Activated T-helper 2 cell treated with anti-CD3 and anti-CD28 coated beads, Interferon-gamma antibody, Interleukin-2, Interleukin-4, amounts not matched to agents 10 μg/mL and 5 μg/mL and 100 μg/mL, durations not matched to agents 14 hours and 24 hours and 36 hours (primary cell): ENCODE data around the gene SPOCK3. TPM values are rescaled to one million over a fixed set of nuclear protein-coding genes. Genes with fewer than 3 reads are reported as not detected.
"Not testable (repeated sequence)": the region's sequence is repeated elsewhere in the genome, so short reads cannot be mapped to it uniquely, and the experiment has no call there.

ENCODE experiments used
- DNase-seq: peaks from one replicate; pipeline ENCODE4 v3.0.0; 2021; ENCODE audit warnings: low spot score
- H3K27ac Mint-ChIP-seq: one replicate; pipeline ENCODE4 v1.8.0; 2021; ENCODE audit warnings: mixed read lengths
- H3K27me3 Mint-ChIP-seq: one replicate; pipeline ENCODE4 v1.8.0; 2021; ENCODE audit warnings: low read depth, mixed read lengths
- H3K36me3 Mint-ChIP-seq: one replicate; pipeline ENCODE4 v1.8.0; 2021; ENCODE audit warnings: low read depth, mixed read lengths
- H3K4me1 Mint-ChIP-seq: one replicate; pipeline ENCODE4 v1.8.0; 2021; ENCODE audit warnings: low read depth, mixed read lengths
- H3K4me3 Mint-ChIP-seq: one replicate; pipeline ENCODE4 v1.8.0; 2021; ENCODE audit warnings: low read depth, mild to moderate bottlenecking, moderate library complexity, mixed read lengths
- H3K9me3 Mint-ChIP-seq: one replicate; pipeline ENCODE4 v1.8.0; 2021; ENCODE audit warnings: mixed read lengths
- intact Hi-C: fragments of 100-400 bp; cut with micrococcal nuclease; formaldehyde crosslinking; loops from one replicate; pipeline ENCODE4 v1.15.1; 2023
- total RNA-seq: library from RNA; stranded (reverse); gene quantifications from 2 replicates; pipeline ENCODE4 v1.2.3, GENCODE V29; 2022

Gene SPOCK3
- total RNA-seq, 1 donor from 2014 or later = not detected

DNA sequence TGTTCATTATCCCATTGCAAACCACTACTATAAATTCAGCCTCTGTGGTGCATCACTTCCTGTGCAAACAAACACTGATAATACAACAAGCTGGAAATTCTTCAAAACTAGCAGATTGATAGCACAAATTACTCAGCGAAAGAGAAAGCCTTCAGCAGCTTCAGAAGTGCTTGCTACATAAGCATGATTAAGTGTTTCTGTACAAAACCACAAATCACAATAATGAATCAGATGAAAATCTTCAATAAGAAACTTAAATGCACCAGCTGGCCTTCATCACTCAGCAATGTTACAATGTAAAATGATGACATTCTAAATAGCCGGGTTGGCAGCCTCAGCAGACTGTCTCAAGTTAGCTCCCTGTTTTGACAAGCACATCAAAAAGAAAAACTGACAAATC, 262.2 kb downstream of the SPOCK3 start:
- intact Hi-C loops = no loop called here
- DNase-seq = no peak
- no peaks in the 10 kb centered on the region for H3K36me3 Mint-ChIP-seq
- no peak overlapping the region for H3K27ac Mint-ChIP-seq
- peaks cover 17% of the 10 kb centered on the region for H3K9me3 Mint-ChIP-seq
- no peaks in the 10 kb centered on the region for H3K4me1 Mint-ChIP-seq
- no peak overlapping the region for H3K4me3 Mint-ChIP-seq
- no peaks in the 10 kb centered on the region for H3K27me3 Mint-ChIP-seq

DNA sequence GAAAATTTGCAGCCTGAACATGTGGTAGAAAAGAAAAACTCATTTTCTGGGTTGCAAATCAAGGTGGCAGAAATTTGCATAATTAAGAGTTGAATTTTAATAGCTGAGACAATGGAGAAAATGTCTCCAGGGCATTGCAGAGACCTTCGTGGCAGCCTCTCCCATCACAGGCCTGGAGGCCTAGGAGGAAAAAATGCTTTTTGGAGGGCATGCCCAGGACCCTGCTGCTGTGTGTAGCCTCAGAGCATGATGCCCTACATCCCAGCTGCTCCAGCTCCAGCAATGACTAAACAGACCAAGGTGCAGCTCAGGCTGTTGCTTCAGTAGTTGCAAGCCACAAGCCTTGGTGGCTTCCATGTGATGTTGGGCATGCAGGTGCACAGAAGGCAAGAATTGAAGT, 266.1 kb downstream of the SPOCK3 start:
- H3K27ac Mint-ChIP-seq, H3K4me3 Mint-ChIP-seq, H3K27me3 Mint-ChIP-seq, H3K4me1 Mint-ChIP-seq, DNase-seq, H3K36me3 Mint-ChIP-seq, intact Hi-C loops: not testable (repeated sequence)
- peaks cover 17% of the 10 kb centered on the region for H3K9me3 Mint-ChIP-seq

DNA sequence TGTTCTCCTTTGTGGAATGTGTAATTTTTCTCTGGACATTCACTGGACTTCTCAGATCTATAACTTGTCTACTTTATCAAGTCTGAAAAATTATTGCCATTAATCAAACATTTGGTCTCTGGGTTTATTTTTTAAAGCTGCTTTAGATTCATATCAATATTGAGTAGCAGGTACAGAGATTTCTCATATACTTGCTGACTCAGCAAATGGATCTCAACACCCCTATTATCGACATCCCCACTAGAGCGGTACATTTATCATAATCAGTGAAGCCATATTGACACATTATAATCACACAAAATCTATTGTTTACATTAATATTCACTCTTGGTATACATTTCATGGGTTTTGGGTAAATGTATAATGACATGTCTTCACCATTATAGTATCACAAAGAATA, 268.7 kb downstream of the SPOCK3 start:
- Mint-ChIP-seq H3K9me3 (peaks cover 17% of the 10 kb centered on the region), H3K27me3 (no peaks in the 10 kb centered on the region), H3K4me1 (no peaks in the 10 kb centered on the region), H3K27ac (no peak overlapping the region), H3K4me3 (no peak overlapping the region), H3K36me3 (no peaks in the 10 kb centered on the region)
- intact Hi-C loops = no loop called here
- DNase-seq = no peak

DNA sequence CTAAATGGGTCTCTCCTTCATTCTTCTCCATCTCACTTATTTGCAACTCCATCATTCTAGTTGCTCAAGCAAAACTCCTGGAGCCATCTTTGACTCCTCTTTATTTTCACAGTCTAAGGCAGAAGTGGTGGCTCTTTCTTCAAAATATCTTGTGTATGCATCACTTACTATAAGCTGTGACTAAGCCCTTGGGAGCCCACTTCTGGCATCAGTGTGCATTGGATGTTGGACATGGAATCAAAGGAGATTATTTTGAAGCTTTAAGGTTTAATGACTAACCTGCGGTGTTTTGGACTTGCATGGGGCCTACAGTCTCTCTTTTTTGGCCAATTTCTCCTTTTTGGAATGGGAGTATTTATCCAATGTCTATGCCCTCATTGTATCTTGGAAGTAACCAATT, 276.8 kb downstream of the SPOCK3 start:
- no peaks in the 10 kb centered on the region for H3K4me1 Mint-ChIP-seq
- peaks cover 28% of the 10 kb centered on the region for H3K9me3 Mint-ChIP-seq
- no peaks in the 10 kb centered on the region for H3K36me3 Mint-ChIP-seq
- H3K27me3 Mint-ChIP-seq = no peaks in the 10 kb centered on the region
- intact Hi-C loops = no loop called here
- no peak overlapping the region for H3K27ac Mint-ChIP-seq
- no peak for DNase-seq
- H3K4me3 Mint-ChIP-seq = no peak overlapping the region

DNA sequence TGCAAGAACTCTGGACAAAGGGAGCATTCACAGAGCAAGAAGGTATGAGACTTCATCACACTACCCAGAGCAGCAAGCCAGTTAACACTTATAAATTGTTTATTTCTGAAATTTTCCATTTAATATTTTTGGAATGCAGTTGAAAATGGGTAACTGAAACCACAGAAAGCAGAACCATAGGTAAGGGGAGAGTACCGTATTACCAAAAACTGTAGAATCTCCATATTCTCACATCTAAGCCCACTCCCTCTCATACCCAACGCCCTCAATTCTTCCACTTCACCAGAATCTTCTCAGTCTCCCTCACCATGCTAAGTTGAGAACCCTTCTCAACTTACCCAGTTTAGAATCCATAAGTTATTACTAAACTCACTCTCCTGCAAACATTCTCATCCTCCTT, 277.8 kb downstream of the SPOCK3 start:
- no peaks in the 10 kb centered on the region for H3K4me1 Mint-ChIP-seq
- no peaks in the 10 kb centered on the region for H3K27me3 Mint-ChIP-seq
- DNase-seq = no peak
- H3K4me3 Mint-ChIP-seq = no peak overlapping the region
- intact Hi-C loops = no loop called here
- H3K36me3 Mint-ChIP-seq = no peaks in the 10 kb centered on the region
- H3K27ac Mint-ChIP-seq = no peak overlapping the region
- peaks cover 28% of the 10 kb centered on the region for H3K9me3 Mint-ChIP-seq

DNA sequence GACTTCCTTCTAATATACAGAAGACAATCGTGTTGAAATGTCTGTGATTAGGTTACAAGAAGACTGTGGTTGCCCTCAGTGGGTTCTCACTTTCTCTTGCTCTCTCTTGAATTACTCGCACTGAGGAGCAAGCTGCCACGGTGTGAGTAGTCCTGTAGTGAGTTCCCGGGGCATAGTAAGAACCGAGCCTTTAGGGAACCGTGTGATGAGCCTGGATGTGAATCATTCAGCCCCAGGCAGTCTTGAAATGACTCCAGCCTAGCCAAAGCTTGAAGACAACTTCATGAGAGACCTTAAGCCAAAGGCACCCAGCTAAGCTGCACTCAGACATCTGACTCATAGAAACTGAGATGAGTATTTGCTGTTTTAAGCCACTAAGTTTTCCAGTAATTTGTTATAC, 292.7 kb downstream of the SPOCK3 start:
- H3K4me1 Mint-ChIP-seq = no peaks in the 10 kb centered on the region
- no peak overlapping the region for H3K4me3 Mint-ChIP-seq

DNA sequence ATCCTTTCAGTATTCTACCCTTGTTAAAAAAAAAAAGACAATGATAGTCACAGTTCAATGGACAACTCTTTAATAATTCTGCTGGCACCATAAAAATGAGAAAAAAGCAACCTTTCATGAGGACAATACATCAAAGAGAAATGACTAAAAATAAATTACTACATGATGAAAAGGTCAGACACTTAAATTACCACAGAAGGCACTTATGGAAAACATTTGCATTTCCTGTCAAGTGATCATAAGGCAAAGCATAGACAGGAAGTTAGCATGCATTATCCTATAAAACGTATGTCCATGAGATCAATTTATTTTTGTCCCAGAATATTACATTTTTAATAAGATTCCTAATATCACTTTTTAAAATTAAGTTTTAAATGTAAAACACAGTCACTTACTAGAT, 303.8 kb downstream of the SPOCK3 start:
- intact Hi-C loops = no loop called here
- Mint-ChIP-seq H3K4me1 (no peaks in the 10 kb centered on the region), H3K36me3 (no peaks in the 10 kb centered on the region), H3K9me3 (peaks cover 4% of the 10 kb centered on the region), H3K27me3 (no peaks in the 10 kb centered on the region), H3K4me3 (no peak overlapping the region), H3K27ac (no peak overlapping the region)
- no peak for DNase-seq

More for the DNA sequence above, 292.7 kb downstream of the SPOCK3 start:
- no peak for DNase-seq
- no peak overlapping the region for H3K27ac Mint-ChIP-seq
- intact Hi-C loops = no loop called here
- H3K27me3 Mint-ChIP-seq = no peaks in the 10 kb centered on the region
- H3K36me3 Mint-ChIP-seq = no peaks in the 10 kb centered on the region
- no peaks in the 10 kb centered on the region for H3K9me3 Mint-ChIP-seq

DNA sequence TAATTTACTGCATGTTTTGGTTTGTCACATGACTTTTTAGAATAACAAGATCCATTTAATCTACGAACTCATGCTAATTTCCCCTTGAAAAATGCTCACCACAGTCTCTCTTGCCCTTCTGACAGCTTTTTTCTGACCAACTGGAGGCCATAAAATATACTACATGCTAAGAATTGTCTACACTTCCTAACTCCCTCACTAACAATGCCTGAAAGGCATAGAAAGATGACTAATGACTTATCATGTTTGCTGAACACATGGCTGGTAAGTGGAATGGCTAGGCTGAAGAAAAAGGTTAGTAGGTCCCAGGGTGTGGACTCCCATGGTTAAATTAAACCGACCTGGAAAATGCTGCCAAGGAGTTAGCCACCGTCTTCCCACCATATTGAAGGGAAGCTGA, 309.9 kb downstream of the SPOCK3 start:
- Mint-ChIP-seq H3K36me3 (no peaks in the 10 kb centered on the region), H3K4me1 (no peaks in the 10 kb centered on the region), H3K27ac (no peak overlapping the region), H3K9me3 (no peaks in the 10 kb centered on the region), H3K27me3 (no peaks in the 10 kb centered on the region), H3K4me3 (no peak overlapping the region)
- intact Hi-C loops = no loop called here
- DNase-seq = no peak

DNA sequence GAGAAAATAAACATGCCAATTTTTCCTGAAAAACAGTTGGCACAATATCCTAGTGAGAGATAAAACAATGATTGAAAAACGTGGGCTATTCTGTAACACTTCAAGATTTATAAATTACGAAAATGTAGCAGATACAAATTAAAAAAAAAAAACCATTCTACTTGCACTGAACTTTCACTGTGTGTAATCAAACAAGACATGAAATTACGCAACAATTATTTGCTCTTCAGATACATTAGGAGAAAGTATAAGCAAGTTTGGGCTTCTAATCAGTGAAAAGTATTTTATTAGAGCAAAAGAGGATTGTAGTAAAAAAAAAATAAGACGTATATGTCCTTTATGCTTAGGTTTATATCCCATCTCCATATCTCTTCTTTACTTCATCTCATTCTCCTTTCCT, 320.4 kb downstream of the SPOCK3 start:
- H3K27ac Mint-ChIP-seq = no peak overlapping the region
- no peaks in the 10 kb centered on the region for H3K36me3 Mint-ChIP-seq
- no peaks in the 10 kb centered on the region for H3K27me3 Mint-ChIP-seq
- H3K4me3 Mint-ChIP-seq = no peak overlapping the region
- intact Hi-C loops = no loop called here
- no peaks in the 10 kb centered on the region for H3K4me1 Mint-ChIP-seq
- H3K9me3 Mint-ChIP-seq = no peaks in the 10 kb centered on the region
- no peak for DNase-seq

DNA sequence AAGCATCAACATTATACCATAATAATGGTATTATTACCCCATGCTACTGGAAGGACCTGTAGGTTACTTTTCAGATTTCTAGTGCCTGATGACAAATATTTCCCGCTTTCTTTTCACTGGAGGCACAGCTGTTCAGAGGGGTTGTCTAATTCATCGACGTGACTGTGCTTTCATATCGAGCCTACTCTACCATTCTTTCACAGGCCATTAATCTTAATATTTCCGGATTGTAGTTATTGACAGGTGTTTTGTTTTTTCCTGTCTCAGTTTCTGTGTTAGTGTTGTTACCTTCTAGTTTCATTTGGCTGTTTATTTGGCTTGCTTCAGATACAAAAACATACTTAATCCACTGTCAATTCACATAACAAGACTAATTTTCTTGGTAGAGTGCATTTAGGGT, 330.9 kb downstream of the SPOCK3 start:
- no peaks in the 10 kb centered on the region for H3K36me3 Mint-ChIP-seq
- H3K4me1 Mint-ChIP-seq = no peaks in the 10 kb centered on the region
- no peak overlapping the region for H3K27ac Mint-ChIP-seq
- DNase-seq = no peak
- intact Hi-C loops = no loop called here
- no peaks in the 10 kb centered on the region for H3K27me3 Mint-ChIP-seq
- peaks cover 10% of the 10 kb centered on the region for H3K9me3 Mint-ChIP-seq
- no peak overlapping the region for H3K4me3 Mint-ChIP-seq

DNA sequence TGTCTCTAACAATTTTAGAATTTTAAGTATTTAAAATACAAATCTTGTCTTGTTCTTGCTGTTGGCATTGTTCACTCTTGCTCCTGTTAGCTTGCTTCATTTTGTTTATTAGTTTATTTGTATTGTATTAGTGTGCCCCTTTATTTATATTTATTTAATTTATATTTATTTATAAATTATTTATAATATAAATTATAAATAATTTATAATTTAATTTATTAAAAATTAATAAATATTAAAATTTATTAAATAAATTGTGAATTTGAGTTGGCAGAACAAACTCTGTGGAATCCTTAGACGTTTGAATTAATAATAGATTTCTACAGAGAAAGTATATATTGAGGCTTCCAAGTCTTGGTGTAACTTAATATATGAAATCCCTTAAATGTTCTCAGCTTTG, 331.4 kb downstream of the SPOCK3 start:
- Mint-ChIP-seq H3K27ac (no peak overlapping the region), H3K27me3 (no peaks in the 10 kb centered on the region), H3K36me3 (no peaks in the 10 kb centered on the region), H3K4me1 (no peaks in the 10 kb centered on the region), H3K4me3 (no peak overlapping the region), H3K9me3 (peaks cover 13% of the 10 kb centered on the region)
- intact Hi-C loops = no loop called here
- DNase-seq = no peak

DNA sequence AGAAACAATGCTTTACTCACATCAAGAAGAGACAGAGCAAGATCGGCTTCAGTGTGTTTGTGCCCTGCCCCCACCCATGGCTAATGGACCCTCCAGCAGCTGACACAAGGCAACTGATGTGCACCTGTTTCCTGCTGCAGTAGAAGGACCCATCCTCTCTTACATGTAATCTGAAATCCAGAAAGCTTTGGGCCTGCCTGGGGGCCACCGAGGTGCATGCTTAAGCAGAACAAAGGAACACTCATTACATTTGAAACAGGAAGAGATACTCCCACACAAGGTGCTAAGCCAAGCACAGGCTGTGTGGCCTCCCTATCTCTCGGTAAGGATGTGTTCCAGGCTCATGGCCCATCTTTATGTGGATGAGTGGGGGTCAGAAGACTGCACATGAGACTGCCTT, 338.0 kb downstream of the SPOCK3 start:
- Mint-ChIP-seq H3K9me3 (peaks cover 10% of the 10 kb centered on the region), H3K27me3 (no peaks in the 10 kb centered on the region), H3K4me1 (no peaks in the 10 kb centered on the region), H3K4me3 (no peak overlapping the region), H3K27ac (no peak overlapping the region), H3K36me3 (no peaks in the 10 kb centered on the region)
- no peak for DNase-seq
- intact Hi-C loops = no loop called here

DNA sequence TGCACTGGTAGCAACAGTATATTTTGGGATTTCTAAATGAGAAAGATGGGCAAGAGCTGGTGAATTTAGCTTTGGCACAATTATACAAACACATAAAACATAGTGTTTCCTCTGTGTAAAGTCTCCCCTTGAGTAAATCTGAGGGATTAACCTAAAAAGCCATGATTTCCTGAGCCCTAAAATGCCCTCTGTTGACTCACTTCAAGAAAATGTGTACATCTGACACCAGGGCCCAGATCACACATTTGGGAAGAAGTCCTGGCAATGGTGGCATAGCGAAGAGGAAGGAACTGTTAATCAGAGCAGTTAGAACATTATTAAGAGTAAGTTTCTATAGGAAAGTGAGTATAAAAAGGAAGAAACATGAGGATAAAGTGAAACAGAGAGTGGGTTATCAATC, 338.5 kb downstream of the SPOCK3 start:
- no peak overlapping the region for H3K4me3 Mint-ChIP-seq
- intact Hi-C loops = no loop called here
- no peaks in the 10 kb centered on the region for H3K4me1 Mint-ChIP-seq
- H3K27me3 Mint-ChIP-seq = no peaks in the 10 kb centered on the region
- H3K9me3 Mint-ChIP-seq = peaks cover 10% of the 10 kb centered on the region
- H3K36me3 Mint-ChIP-seq = no peaks in the 10 kb centered on the region
- DNase-seq = no peak
- H3K27ac Mint-ChIP-seq = no peak overlapping the region

DNA sequence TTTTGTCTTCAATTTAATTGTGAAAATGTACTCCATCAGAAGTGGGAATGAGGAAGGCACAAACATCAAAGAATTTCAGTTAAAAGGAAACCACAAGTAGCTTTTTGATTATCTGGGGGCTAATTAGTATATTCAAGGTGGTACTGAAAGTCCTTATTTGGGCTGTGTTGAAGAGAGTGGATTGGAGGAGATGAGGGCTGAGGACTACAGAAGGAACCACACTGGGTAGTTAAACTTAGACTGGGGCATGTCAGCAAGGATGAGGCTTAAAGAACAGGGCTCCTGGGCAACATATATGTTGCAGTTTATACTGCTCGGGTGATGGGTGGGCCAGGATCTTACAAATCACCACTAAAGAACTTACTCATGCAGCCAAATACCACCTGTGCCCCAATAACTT, 346.8 kb downstream of the SPOCK3 start:
- intact Hi-C loops = no loop called here
- no peak overlapping the region for H3K4me3 Mint-ChIP-seq
- H3K36me3 Mint-ChIP-seq = no peaks in the 10 kb centered on the region
- H3K27me3 Mint-ChIP-seq = no peaks in the 10 kb centered on the region
- H3K4me1 Mint-ChIP-seq = no peaks in the 10 kb centered on the region
- DNase-seq = no peak
- H3K27ac Mint-ChIP-seq = no peak overlapping the region
- no peaks in the 10 kb centered on the region for H3K9me3 Mint-ChIP-seq
